NCI-H1930 (cell line): Measurements from ENCODE around the gene ADAM29.
"Not testable (repeated sequence)": the region's sequence is repeated elsewhere in the genome, so short reads cannot be mapped to it uniquely, and the experiment has no call there.

Source experiments
- DNase-seq, 2 experiments: peaks; one replicate each; lab custom pipeline; 2025; lab: John Stamatoyannopoulos, UW

ADAM29 gene

DNA sequence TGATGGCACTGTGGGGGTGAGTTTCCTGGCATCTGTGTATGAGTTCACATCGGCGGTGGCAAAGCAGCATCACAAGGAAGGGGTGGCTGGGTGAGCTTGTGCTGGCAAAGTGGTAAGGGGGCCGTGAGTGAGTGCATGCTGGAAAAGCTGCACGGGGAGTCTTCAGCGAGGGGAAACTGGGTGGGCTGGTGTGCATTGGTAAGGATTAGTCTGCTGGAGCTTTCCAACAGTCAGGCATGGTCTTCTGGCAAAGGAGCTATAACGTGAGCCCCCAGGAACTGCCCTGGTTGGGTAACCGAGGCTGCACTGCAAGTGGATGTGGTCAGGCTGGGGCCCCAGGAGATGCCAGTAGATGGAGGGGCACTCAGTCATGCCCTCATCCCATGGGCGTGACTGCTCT is 30.7 kb downstream of the ADAM29 start:
- DNase-seq: no peak

DNA sequence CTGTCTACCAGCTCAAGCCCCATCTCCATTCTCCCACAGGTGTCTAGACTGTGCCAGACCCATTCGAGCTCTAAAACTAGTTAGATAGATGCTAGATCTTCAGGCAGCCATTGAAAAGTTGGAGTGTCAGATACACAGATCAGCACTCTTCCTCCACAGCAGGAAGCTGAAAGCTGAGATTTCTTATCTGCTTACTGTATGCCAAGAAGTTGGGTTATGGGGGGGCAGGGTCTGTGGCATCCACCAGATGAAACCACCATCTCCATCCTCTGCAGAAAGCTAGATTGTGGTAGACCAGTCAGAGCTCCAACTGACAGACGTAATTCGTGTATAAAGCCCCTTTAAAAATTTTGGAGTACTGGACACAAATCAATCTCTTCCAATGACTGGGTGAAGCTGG is 54.8 kb downstream of the ADAM29 start:
- no peak for DNase-seq

DNA sequence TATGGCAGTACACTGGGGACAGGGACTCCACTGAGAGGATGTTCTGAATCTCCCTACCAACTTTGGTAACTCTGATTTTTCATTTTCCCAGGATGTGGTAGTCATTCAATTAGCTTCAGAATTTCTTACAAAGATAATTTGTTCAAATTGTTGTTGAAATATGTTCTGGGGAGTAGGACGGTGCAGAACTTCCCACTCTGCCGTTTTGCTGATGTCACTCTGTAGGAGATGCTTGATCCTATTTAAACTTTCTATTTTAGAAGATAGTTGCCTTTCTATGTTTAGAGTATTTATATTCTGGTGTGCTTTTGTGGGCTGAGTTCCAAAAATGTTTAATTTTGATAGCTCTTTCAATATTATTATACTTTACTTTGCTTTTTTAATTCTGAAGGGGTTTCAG is 55.2 kb downstream of the ADAM29 start:
- no peak for DNase-seq

- no peak for DNase-seq
These were observed 65.1 kb downstream of the ADAM29 start for GRCh38 chr4:174983128-174983750.

- not testable (repeated sequence) for DNase-seq
These were observed 65.7 kb downstream of the ADAM29 start for GRCh38 chr4:174983870-174984269.

DNA sequence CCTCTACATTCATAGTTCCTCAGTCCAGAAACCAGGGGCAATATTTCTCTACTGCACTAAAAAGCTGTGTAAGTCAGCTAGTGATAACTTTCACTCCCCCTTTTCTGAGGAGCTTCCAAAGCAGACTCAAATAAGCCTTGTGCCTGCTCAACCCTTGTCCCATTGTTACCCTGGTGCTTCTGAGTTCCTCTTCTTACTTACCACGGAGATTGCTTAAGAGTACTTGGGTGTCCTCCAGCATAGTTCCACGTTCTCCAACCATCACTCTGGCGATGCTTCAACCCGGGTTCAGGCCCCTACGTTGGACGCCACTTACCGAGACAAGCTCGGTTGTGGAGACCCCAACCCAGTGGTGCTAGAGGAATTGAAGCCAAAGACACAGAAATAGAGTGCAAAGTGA is 71.6 kb downstream of the ADAM29 start:
- DNase-seq: no peak

GRCh38 chr4:174993916-174994315 is 75.8 kb downstream of the ADAM29 start:
- DNase-seq: no peak

DNA sequence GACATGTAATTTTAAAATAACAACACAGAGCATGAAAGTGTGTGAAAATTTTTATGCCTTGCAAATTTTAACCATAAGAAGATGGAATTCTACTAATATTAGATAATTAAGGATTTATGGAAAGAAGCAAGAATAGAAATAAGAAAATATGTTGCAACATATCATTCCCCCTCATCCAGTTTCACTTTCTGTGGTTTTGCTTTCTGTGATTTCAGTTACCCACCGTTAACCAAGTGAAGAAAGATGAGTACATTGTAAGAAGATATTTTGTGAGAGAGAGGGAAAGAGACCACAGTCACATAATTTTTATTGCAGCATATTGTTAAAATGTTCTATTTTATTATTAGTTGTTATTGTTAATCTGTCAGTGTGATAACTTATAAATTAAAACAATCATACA is 77.9 kb downstream of the ADAM29 start:
- no peak for DNase-seq

DNA sequence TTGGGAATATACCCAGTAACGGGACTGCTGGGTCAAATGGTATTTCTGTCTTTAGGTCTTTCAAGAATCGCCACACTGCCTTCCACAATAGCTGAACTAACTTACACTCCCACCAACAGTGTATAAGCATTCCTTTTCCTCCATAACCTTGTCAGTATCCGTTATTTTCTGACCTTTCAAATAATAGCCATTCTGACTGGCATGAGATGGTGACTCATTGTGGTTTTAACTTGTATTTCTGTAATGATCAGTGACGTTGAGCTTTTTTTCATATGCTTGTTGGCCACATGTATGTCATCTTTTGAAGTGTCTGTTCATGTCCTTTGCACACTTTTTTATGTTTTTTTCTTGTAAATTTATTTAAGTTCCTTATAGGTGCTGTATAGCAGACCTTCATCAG is 81.2 kb downstream of the ADAM29 start:
- no peak for DNase-seq

GRCh38 chr4:175017751-175018150 is 99.6 kb downstream of the ADAM29 start:
- no peak for DNase-seq

DNA sequence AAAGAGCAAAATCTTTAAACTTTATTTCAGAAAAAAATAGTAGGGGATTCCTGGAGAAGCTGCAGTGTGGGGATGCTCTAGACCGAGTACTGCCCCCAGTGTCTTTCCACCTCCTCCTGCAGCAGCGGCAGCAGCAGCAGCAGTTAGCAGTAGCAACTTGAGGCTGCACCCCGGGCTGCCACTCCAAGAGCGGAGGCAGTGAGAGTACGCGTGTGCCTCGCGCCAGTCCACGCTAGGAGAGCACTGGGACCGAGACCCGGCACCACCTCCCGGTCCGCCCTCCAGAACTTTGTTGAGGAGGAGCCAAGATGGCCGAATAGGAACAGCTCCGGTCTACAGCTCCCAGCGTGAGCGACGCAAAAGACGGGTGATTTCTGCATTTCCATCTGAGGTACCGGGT is 101.3 kb downstream of the ADAM29 start:
- not testable (repeated sequence) for DNase-seq
